ENCODE measurements around the gene ARHGAP15. TPM values are rescaled to one million over a fixed set of nuclear protein-coding genes. Genes with fewer than 3 reads are reported as not detected.

ARHGAP15 gene
- total and polyA plus RNA-seq, 2 experiments from 2014 or later, result not detected

- Histone ChIP-seq H2AFZ (no peak overlapping the region), H3K4me2 (ENCODE audit: unreplicated experiment) (no peak overlapping the region), H3F3A (ENCODE audit: insufficient read depth) (peaks cover 6% of the 10 kb centered on the region; the same call in 1 of the 2 replicates), H3K36me3 (ENCODE audit: low read depth) (no peaks in the 10 kb centered on the region), H4K20me1 (ENCODE audit: insufficient read depth) (no peaks in the 10 kb centered on the region), H3K9me3 (ENCODE audit: low read depth) (no peaks in the 10 kb centered on the region), H3K9me2 (ENCODE audit: insufficient read depth) (no peaks in the 10 kb centered on the region), H3K9ac (no peak overlapping the region), H3K27ac (no peak overlapping the region), H3K4me3 (no peak overlapping the region), H3K4me1 (ENCODE audit: insufficient read depth) (peaks cover 5% of the 10 kb centered on the region), H3K27me3 (replicated peaks; ENCODE audit: insufficient read depth) (no peaks in the 10 kb centered on the region), H3K79me2 (ENCODE audit: insufficient read depth) (no peaks in the 10 kb centered on the region)
- peak; percentile 52 for DNase-seq
- 47 to 58% methylated on average over 3 of the region's 3 CpGs for WGBS, 2 experiments (ENCODE audit: low coverage in 1 of 2, low lambda C conversion rate in 2 of 2, missing lambda C conversion rate in 2 of 2)
- in situ Hi-C loops (cut with MboI), result no loop called here
- TF ChIP-seq EZH2phosphoT487 (IDR thresholded peaks at IDR 0.05; ENCODE audit: insufficient read depth, low read depth) (no peak), EZH2 (IDR thresholded peaks at IDR 0.05; ENCODE audit: insufficient read depth, poor library complexity, severe bottlenecking) (no peak)
Measured at GRCh38 chr2:143420313-143420712, 291.1 kb downstream of the ARHGAP15 start.

GRCh38 chr2:143422681-143423080, 293.5 kb downstream of the ARHGAP15 start:
- Histone ChIP-seq H3F3A (ENCODE audit: insufficient read depth) (peaks cover 22% of the 10 kb centered on the region), H4K20me1 (ENCODE audit: insufficient read depth) (no peaks in the 10 kb centered on the region), H3K4me2 (ENCODE audit: unreplicated experiment) (no peak overlapping the region), H3K9ac (no peak overlapping the region), H3K9me2 (ENCODE audit: insufficient read depth) (no peaks in the 10 kb centered on the region), H3K27me3 (replicated peaks; ENCODE audit: insufficient read depth) (no peaks in the 10 kb centered on the region), H3K9me3 (ENCODE audit: low read depth) (no peaks in the 10 kb centered on the region), H3K27ac (no peak overlapping the region), H3K36me3 (ENCODE audit: low read depth) (no peaks in the 10 kb centered on the region), H3K4me1 (ENCODE audit: insufficient read depth) (peaks cover 13% of the 10 kb centered on the region), H2AFZ (no peak overlapping the region), H3K79me2 (ENCODE audit: insufficient read depth) (no peaks in the 10 kb centered on the region), H3K4me3 (no peak overlapping the region)
- DNase-seq, result no peak
- in situ Hi-C loops (cut with MboI), result no loop called here
- TF ChIP-seq EZH2phosphoT487 (IDR thresholded peaks at IDR 0.05; ENCODE audit: insufficient read depth, low read depth) (no peak), EZH2 (IDR thresholded peaks at IDR 0.05; ENCODE audit: insufficient read depth, poor library complexity, severe bottlenecking) (no peak)
- WGBS, 2 experiments (ENCODE audit: low coverage in 1 of 2, low lambda C conversion rate in 2 of 2, missing lambda C conversion rate in 2 of 2), result 91% methylated on average over 3 of the region's 3 CpGs

- Histone ChIP-seq H3K27me3 (replicated peaks; ENCODE audit: insufficient read depth) (no peaks in the 10 kb centered on the region), H3K9ac (no peak overlapping the region), H3K79me2 (ENCODE audit: insufficient read depth) (no peaks in the 10 kb centered on the region), H4K20me1 (ENCODE audit: insufficient read depth) (no peaks in the 10 kb centered on the region), H2AFZ (no peak overlapping the region), H3K4me3 (no peak overlapping the region), H3F3A (ENCODE audit: insufficient read depth) (peaks cover 16% of the 10 kb centered on the region), H3K27ac (peak overlapping the region; percentile 20), H3K9me3 (ENCODE audit: low read depth) (no peaks in the 10 kb centered on the region), H3K9me2 (ENCODE audit: insufficient read depth) (no peaks in the 10 kb centered on the region; the same call in 1 of the 2 replicates), H3K4me1 (ENCODE audit: insufficient read depth) (peaks cover 13% of the 10 kb centered on the region), H3K4me2 (ENCODE audit: unreplicated experiment) (peak overlapping the region; percentile 5), H3K36me3 (ENCODE audit: low read depth) (no peaks in the 10 kb centered on the region)
- in situ Hi-C loops (cut with MboI), result no loop called here
- peak; percentile 7 for DNase-seq
- WGBS, 2 experiments (ENCODE audit: low coverage in 1 of 2, low lambda C conversion rate in 2 of 2, missing lambda C conversion rate in 2 of 2), result 60 to 73% methylated on average over 1 of the region's 1 CpG
- no peak for TF ChIP-seq EZH2 (IDR thresholded peaks at IDR 0.05; ENCODE audit: insufficient read depth, poor library complexity, severe bottlenecking)
- TF ChIP-seq EZH2phosphoT487 (IDR thresholded peaks at IDR 0.05; ENCODE audit: insufficient read depth, low read depth), result no peak
Measured at GRCh38 chr2:143425896-143426295, 296.7 kb downstream of the ARHGAP15 start.

GRCh38 chr2:143426296-143426695, 297.1 kb downstream of the ARHGAP15 start:
- 9 to 11% methylated on average over 4 of the region's 4 CpGs for WGBS, 2 experiments (ENCODE audit: low coverage in 1 of 2, low lambda C conversion rate in 2 of 2, missing lambda C conversion rate in 2 of 2)
- Histone ChIP-seq H3K4me2 (ENCODE audit: unreplicated experiment) (peak overlapping the region; percentile 5), H3K36me3 (ENCODE audit: low read depth) (no peaks in the 10 kb centered on the region), H3F3A (ENCODE audit: insufficient read depth) (peaks cover 16% of the 10 kb centered on the region), H3K27ac (peak overlapping the region; percentile 42), H3K9ac (no peak overlapping the region), H2AFZ (no peak overlapping the region), H3K4me1 (ENCODE audit: insufficient read depth) (peaks cover 15% of the 10 kb centered on the region), H3K4me3 (no peak overlapping the region), H3K9me3 (ENCODE audit: low read depth) (no peaks in the 10 kb centered on the region), H4K20me1 (ENCODE audit: insufficient read depth) (no peaks in the 10 kb centered on the region), H3K27me3 (replicated peaks; ENCODE audit: insufficient read depth) (no peaks in the 10 kb centered on the region), H3K79me2 (ENCODE audit: insufficient read depth) (no peaks in the 10 kb centered on the region), H3K9me2 (ENCODE audit: insufficient read depth) (no peaks in the 10 kb centered on the region; the same call in 1 of the 2 replicates)
- peak; percentile 94 for DNase-seq
- in situ Hi-C loops (cut with MboI), result no loop called here
- TF ChIP-seq EZH2phosphoT487 (IDR thresholded peaks at IDR 0.05; ENCODE audit: insufficient read depth, low read depth) (no peak), EZH2 (IDR thresholded peaks at IDR 0.05; ENCODE audit: insufficient read depth, poor library complexity, severe bottlenecking) (no peak)

- Histone ChIP-seq H3K4me2 (ENCODE audit: unreplicated experiment) (no peak overlapping the region), H3F3A (ENCODE audit: insufficient read depth) (peaks cover 16% of the 10 kb centered on the region), H3K79me2 (ENCODE audit: insufficient read depth) (no peaks in the 10 kb centered on the region), H3K27me3 (replicated peaks; ENCODE audit: insufficient read depth) (no peaks in the 10 kb centered on the region), H3K9ac (no peak overlapping the region), H3K4me1 (ENCODE audit: insufficient read depth) (peaks cover 19% of the 10 kb centered on the region), H4K20me1 (ENCODE audit: insufficient read depth) (no peaks in the 10 kb centered on the region), H3K9me3 (ENCODE audit: low read depth) (no peaks in the 10 kb centered on the region), H3K27ac (no peak overlapping the region), H3K9me2 (ENCODE audit: insufficient read depth) (no peaks in the 10 kb centered on the region; the same call in 1 of the 2 replicates), H2AFZ (no peak overlapping the region), H3K4me3 (no peak overlapping the region), H3K36me3 (ENCODE audit: low read depth) (no peaks in the 10 kb centered on the region)
- 87 to 96% methylated on average over 1 of the region's 1 CpG for WGBS, 2 experiments (ENCODE audit: low coverage in 1 of 2, low lambda C conversion rate in 2 of 2, missing lambda C conversion rate in 2 of 2)
- DNase-seq, result peak; percentile 16
- in situ Hi-C loops (cut with MboI), result no loop called here
- TF ChIP-seq EZH2phosphoT487 (IDR thresholded peaks at IDR 0.05; ENCODE audit: insufficient read depth, low read depth) (no peak), EZH2 (IDR thresholded peaks at IDR 0.05; ENCODE audit: insufficient read depth, poor library complexity, severe bottlenecking) (no peak)
Measured at GRCh38 chr2:143428700-143429099, 299.5 kb downstream of the ARHGAP15 start.
